H1 (cell line): Measurements from ENCODE around the gene CENPM. TPM values are rescaled to one million over a fixed set of nuclear protein-coding genes. Genes with fewer than 3 reads are reported as not detected.

Experiments used
- KDM1A ChIP-seq: fragments of 200-600, 300-600 bp; sonication (generic); IDR thresholded peaks from 2 replicates; pipeline ENCODE4 v1.7.1; 2016; ENCODE audit warnings: mild to moderate bottlenecking, low read length, borderline replicate concordance
- KDM4A ChIP-seq: IDR thresholded peaks from one replicate; pipeline ENCODE4 v1.7.1; 2012; ENCODE audit warnings: low read depth, mild to moderate bottlenecking, moderate library complexity, low read length, inconsistent platforms; ENCODE audit not compliant: severe bottlenecking
- MAFK ChIP-seq: IDR thresholded peaks from 2 replicates; pipeline ENCODE4 v1.6.1; 2012; ENCODE audit warnings: low read depth, mild to moderate bottlenecking, improper control_type of control experiment, low read length
- RAD21 ChIP-seq, 2 experiments: IDR thresholded peaks in 1 of 2; conservative IDR thresholded peaks in 1 of 2; 2 replicates each; pipeline ENCODE4 v1.6.1; 2011; ENCODE audit warnings: low read depth in 2 of 2, low read length in 2 of 2, improper control_type of control experiment in 1 of 2, inconsistent platforms in 1 of 2, mild to moderate bottlenecking in 1 of 2, moderate library complexity in 1 of 2
- RXRA ChIP-seq: IDR thresholded peaks from 2 replicates; pipeline ENCODE4 v1.6.1; 2011; ENCODE audit warnings: low read depth, mild to moderate bottlenecking, low read length, moderate library complexity; ENCODE audit not compliant: insufficient read depth
- TAF7 ChIP-seq: optimal IDR thresholded peaks from 2 replicates; pipeline ENCODE3; 2011; ENCODE audit warnings: low read depth, mild to moderate bottlenecking, inconsistent platforms, low read length, moderate library complexity, borderline replicate concordance
- polyA plus RNA-seq, 7 experiments: library from polyadenylated mRNA; depleted of rRNA in 3 of 7; stranded (reverse) in 5 of 7; unstranded in 2 of 7; fragments of >200 nt in 5 of 7; fragments of 200-250 nt in 2 of 7; gene quantifications; 1 replicate in 5 of 7; 2 replicates in 1 of 7; 4 replicates in 1 of 7; pipeline versions ENCODE4 v1.2.1 to v1.2.3, GENCODE V29; 2011 to 2013; ENCODE audit warnings: missing spikeins in 2 of 7, mixed read lengths in 2 of 7
- total RNA-seq: library from RNA; stranded (reverse); fragmentation: NEBNext Ultra II Directional; extraction: Animal tissue kit (Norgen Biotek cat#: 25700); gene quantifications from 2 replicates; pipeline ENCODE4 v1.2.1, GENCODE V29; 2021
- TF ChIP-seq, protein P1 (sequence below): fragments of 300-600 bp; sonication (generic); IDR thresholded peaks from 2 replicates; pipeline ENCODE4 v1.7.1; 2012; ENCODE audit warnings: low read length, moderate library complexity, mild to moderate bottlenecking, inconsistent platforms; ENCODE audit not compliant: insufficient replicate concordance
- TF ChIP-seq, protein P2 (sequence below): IDR thresholded peaks from 2 replicates; pipeline ENCODE4 v1.6.1; 2012; ENCODE audit warnings: inconsistent platforms

CENPM gene
- total and polyA plus RNA-seq, 2 of the 8 experiments (the other 6 are each of a cell fraction or from before 2014, with no cell fraction given), result 32.0 to 80.4 TPM

DNA sequence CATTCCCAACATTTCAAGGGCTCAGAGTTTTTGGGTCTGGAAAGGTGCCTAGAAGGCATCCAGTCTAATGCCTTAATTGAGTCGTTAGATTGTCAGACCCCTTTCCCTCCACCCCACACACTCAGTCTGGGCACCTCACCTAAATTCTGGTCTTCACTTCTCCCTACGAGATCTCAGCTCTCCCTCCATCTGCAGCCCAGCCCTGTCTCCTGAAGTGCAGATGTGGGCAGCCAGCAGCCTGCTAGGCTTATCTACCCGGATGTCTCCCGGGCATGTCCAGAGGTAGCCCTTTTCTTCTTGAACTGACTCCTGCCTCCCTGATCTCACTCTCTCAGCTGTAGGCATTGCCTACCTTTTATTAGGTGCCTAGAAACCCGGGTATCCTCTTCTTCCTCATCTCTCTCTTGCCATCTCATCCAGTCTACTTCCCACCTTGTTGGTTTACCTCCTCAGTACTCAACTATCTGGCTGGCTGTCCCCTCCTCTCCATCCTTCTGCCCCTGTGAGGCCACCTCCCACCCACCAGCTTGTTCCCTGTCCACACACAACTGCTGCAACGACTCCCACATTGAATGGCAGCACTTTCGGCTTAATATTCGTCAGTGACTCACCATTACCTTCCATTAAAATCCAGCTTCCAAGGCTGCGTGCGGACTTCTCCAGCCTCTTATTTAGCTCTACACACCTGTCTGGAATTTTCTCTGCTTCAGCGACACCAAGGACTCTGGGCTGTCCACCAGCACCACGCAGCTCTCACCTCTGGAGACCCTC is 28.5 kb upstream of the CENPM start (continued):
- TF ChIP-seq KDM4A, result no peak
- TF ChIP-seq, protein P1, sequence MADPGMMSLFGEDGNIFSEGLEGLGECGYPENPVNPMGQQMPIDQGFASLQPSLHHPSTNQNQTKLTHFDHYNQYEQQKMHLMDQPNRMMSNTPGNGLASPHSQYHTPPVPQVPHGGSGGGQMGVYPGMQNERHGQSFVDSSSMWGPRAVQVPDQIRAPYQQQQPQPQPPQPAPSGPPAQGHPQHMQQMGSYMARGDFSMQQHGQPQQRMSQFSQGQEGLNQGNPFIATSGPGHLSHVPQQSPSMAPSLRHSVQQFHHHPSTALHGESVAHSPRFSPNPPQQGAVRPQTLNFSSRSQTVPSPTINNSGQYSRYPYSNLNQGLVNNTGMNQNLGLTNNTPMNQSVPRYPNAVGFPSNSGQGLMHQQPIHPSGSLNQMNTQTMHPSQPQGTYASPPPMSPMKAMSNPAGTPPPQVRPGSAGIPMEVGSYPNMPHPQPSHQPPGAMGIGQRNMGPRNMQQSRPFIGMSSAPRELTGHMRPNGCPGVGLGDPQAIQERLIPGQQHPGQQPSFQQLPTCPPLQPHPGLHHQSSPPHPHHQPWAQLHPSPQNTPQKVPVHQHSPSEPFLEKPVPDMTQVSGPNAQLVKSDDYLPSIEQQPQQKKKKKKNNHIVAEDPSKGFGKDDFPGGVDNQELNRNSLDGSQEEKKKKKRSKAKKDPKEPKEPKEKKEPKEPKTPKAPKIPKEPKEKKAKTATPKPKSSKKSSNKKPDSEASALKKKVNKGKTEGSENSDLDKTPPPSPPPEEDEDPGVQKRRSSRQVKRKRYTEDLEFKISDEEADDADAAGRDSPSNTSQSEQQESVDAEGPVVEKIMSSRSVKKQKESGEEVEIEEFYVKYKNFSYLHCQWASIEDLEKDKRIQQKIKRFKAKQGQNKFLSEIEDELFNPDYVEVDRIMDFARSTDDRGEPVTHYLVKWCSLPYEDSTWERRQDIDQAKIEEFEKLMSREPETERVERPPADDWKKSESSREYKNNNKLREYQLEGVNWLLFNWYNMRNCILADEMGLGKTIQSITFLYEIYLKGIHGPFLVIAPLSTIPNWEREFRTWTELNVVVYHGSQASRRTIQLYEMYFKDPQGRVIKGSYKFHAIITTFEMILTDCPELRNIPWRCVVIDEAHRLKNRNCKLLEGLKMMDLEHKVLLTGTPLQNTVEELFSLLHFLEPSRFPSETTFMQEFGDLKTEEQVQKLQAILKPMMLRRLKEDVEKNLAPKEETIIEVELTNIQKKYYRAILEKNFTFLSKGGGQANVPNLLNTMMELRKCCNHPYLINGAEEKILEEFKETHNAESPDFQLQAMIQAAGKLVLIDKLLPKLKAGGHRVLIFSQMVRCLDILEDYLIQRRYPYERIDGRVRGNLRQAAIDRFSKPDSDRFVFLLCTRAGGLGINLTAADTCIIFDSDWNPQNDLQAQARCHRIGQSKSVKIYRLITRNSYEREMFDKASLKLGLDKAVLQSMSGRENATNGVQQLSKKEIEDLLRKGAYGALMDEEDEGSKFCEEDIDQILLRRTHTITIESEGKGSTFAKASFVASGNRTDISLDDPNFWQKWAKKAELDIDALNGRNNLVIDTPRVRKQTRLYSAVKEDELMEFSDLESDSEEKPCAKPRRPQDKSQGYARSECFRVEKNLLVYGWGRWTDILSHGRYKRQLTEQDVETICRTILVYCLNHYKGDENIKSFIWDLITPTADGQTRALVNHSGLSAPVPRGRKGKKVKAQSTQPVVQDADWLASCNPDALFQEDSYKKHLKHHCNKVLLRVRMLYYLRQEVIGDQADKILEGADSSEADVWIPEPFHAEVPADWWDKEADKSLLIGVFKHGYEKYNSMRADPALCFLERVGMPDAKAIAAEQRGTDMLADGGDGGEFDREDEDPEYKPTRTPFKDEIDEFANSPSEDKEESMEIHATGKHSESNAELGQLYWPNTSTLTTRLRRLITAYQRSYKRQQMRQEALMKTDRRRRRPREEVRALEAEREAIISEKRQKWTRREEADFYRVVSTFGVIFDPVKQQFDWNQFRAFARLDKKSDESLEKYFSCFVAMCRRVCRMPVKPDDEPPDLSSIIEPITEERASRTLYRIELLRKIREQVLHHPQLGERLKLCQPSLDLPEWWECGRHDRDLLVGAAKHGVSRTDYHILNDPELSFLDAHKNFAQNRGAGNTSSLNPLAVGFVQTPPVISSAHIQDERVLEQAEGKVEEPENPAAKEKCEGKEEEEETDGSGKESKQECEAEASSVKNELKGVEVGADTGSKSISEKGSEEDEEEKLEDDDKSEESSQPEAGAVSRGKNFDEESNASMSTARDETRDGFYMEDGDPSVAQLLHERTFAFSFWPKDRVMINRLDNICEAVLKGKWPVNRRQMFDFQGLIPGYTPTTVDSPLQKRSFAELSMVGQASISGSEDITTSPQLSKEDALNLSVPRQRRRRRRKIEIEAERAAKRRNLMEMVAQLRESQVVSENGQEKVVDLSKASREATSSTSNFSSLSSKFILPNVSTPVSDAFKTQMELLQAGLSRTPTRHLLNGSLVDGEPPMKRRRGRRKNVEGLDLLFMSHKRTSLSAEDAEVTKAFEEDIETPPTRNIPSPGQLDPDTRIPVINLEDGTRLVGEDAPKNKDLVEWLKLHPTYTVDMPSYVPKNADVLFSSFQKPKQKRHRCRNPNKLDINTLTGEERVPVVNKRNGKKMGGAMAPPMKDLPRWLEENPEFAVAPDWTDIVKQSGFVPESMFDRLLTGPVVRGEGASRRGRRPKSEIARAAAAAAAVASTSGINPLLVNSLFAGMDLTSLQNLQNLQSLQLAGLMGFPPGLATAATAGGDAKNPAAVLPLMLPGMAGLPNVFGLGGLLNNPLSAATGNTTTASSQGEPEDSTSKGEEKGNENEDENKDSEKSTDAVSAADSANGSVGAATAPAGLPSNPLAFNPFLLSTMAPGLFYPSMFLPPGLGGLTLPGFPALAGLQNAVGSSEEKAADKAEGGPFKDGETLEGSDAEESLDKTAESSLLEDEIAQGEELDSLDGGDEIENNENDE, result no peak
- TF ChIP-seq, protein P2, sequence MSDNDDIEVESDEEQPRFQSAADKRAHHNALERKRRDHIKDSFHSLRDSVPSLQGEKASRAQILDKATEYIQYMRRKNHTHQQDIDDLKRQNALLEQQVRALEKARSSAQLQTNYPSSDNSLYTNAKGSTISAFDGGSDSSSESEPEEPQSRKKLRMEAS, result no peak
- TF ChIP-seq MAFK, result no peak
- TF ChIP-seq TAF7, result no peak
- no peak for TF ChIP-seq RXRA
- no peak for TF ChIP-seq KDM1A
- TF ChIP-seq RAD21 (IDR thresholded peaks at IDR 0.05 in 1 of 2, conservative IDR thresholded peaks at IDR 0.05 in 1 of 2; ENCODE audit: low read depth in 2 of 2, low read length in 2 of 2), result no peak
